Bronchial epithelial cell (primary cell): ENCODE measurements around the gene LILRA5. TPM values are rescaled to one million over a fixed set of nuclear protein-coding genes. Genes with fewer than 3 reads are reported as not detected.
"Not testable (repeated sequence)": the region's sequence is repeated elsewhere in the genome, so short reads cannot be mapped to it uniquely, and the experiment has no call there.

ENCODE experiments used
- DNase-seq: peaks from one replicate; pipeline ENCODE4 v3.0.0-alpha.2; 2010; ENCODE audit warnings: low read depth
- FAIRE-seq: peaks from 2 replicates; lab custom pipeline; 2011; peaks lifted over from hg19 to GRCh38; lab: Jason Lieb, UNC
- H3K27me3 ChIP-seq: 2 replicates; pipeline ENCODE4 v1.5.1; 2011; ENCODE audit warnings: low read length; ENCODE audit not compliant: control insufficient read depth, insufficient read depth
- H3K36me3 ChIP-seq: 2 replicates; pipeline ENCODE4 v1.5.1; 2011; ENCODE audit warnings: low read length; ENCODE audit not compliant: control insufficient read depth, insufficient read depth
- H3K4me3 ChIP-seq: 2 replicates; pipeline ENCODE4 v1.5.1; 2011; ENCODE audit warnings: mild to moderate bottlenecking, low read depth, low read length, control low read depth
- CTCF ChIP-seq: IDR thresholded peaks from 2 replicates; pipeline ENCODE4 v1.5.1; 2011; ENCODE audit warnings: mild to moderate bottlenecking, moderate library complexity, low read length, control low read depth, inconsistent platforms; ENCODE audit not compliant: insufficient read depth, severe bottlenecking
- total RNA-seq: library from RNA; depleted of rRNA; stranded (reverse); fragments of >200 nt; gene quantifications from 2 replicates; pipeline ENCODE4 v1.2.1, GENCODE V29; 2014

LILRA5 gene
- total RNA-seq, 1 donor from 2014 or later = not detected

- no peak for TF ChIP-seq CTCF
- FAIRE-seq (peak; percentile 64), DNase-seq (no peak)
These were observed 16.7 kb upstream of the LILRA5 start for GRCh38 chr19:54329476-54330165.

GRCh38 chr19:54328781-54329180 is 15.8 kb upstream of the LILRA5 start:
- not testable (repeated sequence) for FAIRE-seq

More at GRCh38 chr19:54329476-54330165, 16.7 kb upstream of the LILRA5 start:
- Histone ChIP-seq H3K36me3 (no peaks in the 10 kb centered on the region), H3K27me3 (no peaks in the 10 kb centered on the region), H3K4me3 (no peak overlapping the region)

GRCh38 chr19:54325631-54326030 is 12.7 kb upstream of the LILRA5 start:
- Histone ChIP-seq H3K27me3 (no peaks in the 10 kb centered on the region), H3K36me3 (no peaks in the 10 kb centered on the region), H3K4me3 (no peak overlapping the region)
- DNase-seq = no peak
- no peak for FAIRE-seq
- TF ChIP-seq CTCF = no peak

More at GRCh38 chr19:54328781-54329180, 15.8 kb upstream of the LILRA5 start:
- H3K4me3 ChIP-seq, H3K36me3 ChIP-seq, H3K27me3 ChIP-seq, DNase-seq: not testable (repeated sequence)

- FAIRE-seq = no peak
- H3K36me3 ChIP-seq = no peaks in the 10 kb centered on the region
- peak; percentile 16 for DNase-seq
- peak; percentile 70 for TF ChIP-seq CTCF
- no peaks in the 10 kb centered on the region for H3K27me3 ChIP-seq
- H3K4me3 ChIP-seq = no peak overlapping the region
These were observed 12.2 kb upstream of the LILRA5 start for GRCh38 chr19:54325194-54325621.

- Histone ChIP-seq H3K4me3 (no peak overlapping the region), H3K27me3 (no peaks in the 10 kb centered on the region), H3K36me3 (no peaks in the 10 kb centered on the region)
- no peak for TF ChIP-seq CTCF
- FAIRE-seq (no peak), DNase-seq (no peak)
These were observed 11.1 kb upstream of the LILRA5 start for GRCh38 chr19:54324071-54324470.

DNA sequence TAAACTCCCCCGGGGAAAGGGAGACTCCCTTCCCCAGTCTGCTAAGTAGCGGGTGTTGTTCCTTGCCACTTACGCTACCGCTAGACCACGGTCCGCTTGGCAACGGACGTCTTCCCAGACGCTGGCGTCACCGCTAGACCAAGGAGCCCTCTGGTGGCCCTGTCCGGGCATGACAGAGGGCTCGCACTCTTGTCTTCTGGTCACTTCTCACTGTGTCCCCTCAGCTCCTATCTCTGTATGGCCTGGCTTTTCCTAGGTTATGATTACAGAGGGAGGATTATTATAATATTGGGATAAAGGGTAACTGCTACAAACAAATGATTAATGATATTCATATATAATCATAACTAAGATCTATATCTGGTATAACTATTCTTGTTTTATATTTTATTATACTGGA is 10.0 kb upstream of the LILRA5 start:
- not testable (repeated sequence) for FAIRE-seq, H3K27me3 ChIP-seq, H3K4me3 ChIP-seq, H3K36me3 ChIP-seq, DNase-seq

GRCh38 chr19:54322295-54322694 is 9.3 kb upstream of the LILRA5 start:
- H3K27me3 ChIP-seq, FAIRE-seq, H3K36me3 ChIP-seq, DNase-seq, H3K4me3 ChIP-seq: not testable (repeated sequence)
